HG02840 (cell line): Measurements from ENCODE around the gene CARS1.

Source experiments
- ATAC-seq: cut with Tn5 transposase; IDR thresholded peaks from one replicate; pipeline ENCODE4 v1.9.1; 2021; ENCODE audit warnings: mild to moderate bottlenecking, moderate library complexity, moderate number of reproducible peaks; ENCODE audit not compliant: unreplicated experiment, low FRiP score

The CARS1 gene

DNA sequence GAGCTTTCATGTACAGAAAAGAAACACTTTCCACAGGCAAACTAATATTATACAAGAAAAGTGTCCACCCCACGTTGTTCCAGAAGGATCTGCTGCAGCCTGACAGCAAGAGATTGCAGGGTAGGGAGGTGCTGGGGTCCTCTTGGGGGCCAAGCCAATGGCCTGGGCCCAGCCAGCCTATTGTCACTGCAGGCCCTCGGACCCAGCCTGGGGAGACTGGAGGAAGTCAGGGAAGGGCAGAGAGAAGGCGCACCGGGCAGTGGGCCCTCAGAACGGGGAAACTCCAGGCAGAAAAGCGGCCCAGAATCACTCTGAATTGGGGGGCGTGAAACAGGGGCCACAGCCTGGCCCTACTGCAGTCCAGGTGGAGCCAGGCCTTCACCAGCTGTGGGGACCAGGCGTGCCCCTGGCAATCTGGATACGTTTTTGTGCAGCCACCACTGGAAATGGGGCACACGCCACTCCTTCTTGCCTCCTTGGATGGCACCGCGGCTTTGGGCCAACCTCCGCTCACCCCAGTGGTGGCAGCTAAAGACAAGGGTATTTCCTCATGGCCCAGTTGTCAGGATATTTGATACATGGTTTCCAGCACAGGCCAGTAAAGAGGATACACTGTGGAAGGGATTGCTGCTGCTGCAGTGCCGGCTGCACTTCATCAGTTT, 61.2 kb downstream of the CARS1 start:
- ATAC-seq, result no peak

DNA sequence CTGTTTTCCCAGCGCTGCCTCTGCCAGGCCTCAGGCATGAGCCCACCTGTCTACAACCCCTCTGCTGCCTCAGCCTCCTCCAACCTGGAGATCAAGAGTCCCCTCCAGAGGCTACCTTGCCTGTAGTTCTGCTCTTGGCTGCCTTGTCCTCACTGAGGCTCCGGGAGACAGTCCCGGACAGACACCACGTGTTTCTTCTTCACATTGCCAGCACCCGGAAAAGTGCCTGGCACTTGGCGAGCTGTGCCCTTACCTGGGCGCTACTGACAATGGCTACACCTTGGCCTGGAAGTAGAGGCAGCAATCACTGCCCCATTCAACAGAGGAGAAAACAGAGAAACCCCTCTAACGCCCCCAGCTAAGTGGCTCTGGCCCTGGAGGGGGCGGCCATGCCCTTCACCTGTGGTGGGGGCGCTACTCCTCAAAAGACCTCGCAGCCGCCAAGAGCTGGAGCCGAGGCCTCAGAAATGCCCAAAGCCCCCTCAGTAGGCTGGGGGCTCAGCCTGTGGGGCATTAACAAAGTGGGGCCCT, 62.1 kb downstream of the CARS1 start:
- no peak for ATAC-seq

DNA sequence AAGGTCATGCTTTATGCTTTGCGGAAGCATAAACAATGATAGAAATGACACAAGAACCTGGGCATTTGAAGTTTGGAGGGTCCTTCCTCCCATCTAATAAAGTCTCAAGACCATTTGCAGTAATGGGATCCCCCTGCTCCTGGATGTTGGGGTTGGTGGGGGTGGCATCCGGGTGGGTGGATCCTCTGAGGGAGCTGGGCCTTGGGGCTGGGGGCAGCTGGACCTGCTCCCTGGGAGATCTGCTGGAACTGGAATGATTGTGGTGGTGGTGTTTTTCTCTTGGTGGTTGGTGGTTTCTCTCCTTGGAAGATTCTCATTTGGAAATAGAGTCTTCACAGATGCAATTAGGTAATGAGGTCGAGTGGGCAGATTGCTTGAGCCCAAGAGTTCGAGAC, 62.9 kb downstream of the CARS1 start:
- no peak for ATAC-seq

DNA sequence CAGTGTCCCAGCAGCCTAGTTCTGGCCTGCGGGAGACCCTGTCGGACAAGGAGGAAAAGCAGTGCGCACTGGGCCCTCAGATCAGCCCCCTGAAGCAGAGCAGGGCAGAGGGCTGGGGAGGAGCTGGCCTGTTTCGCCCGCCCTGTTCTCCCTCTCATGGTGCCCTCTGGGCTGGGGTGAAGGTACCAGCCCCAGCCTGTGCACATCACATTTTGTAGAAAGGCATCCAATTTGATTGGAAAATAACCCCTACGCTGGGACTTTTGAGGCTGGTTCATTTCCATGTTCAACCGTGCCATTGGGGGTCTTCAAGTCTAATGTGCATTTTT, 64.3 kb downstream of the CARS1 start:
- ATAC-seq, result no peak

DNA sequence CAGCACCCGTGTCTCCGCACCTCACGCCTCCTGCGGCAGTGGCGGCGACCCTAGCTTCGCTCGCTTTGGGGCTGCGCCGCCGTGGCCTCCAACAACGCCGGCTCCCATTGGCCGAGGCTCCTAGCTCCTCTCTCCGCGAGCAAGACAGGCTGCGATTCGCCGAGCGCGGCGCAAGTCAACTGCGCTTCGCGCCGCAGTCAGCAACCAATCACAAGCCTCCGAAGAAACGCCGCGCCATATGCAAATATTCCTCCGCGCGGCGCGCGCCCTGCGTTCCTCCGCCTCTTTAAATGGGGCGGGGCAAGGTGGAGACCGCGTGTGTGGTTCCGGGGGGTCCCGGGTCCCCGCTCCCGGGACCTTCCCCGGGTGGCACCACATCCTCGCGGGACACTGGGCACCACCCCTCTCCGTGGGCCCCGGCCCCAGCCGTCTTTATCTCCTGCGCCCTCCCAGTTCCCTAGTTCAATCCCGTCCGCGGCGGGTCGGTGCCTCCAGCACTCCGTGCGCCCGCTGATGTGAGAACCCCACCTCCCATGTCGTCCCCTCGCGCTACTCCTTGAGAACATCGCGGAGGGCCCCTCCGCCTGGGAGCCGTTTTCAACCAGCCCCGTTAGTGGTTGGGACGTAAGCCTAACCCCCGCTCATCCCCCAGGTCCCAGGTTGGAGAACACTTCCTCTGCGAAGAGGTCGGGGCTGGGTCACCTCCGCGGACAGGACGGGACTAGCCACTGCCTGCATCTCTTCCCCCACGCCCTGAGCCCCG, 64.8 kb downstream of the CARS1 start, which contains the start of gene NAP1L4:
Gene NAP1L4, minus strand, starts transcription at position 96 of the 763 bp plus-strand sequence. CDS start 13,109 bp downstream, outside the sequence.
- peak; percentile 84 for ATAC-seq

DNA sequence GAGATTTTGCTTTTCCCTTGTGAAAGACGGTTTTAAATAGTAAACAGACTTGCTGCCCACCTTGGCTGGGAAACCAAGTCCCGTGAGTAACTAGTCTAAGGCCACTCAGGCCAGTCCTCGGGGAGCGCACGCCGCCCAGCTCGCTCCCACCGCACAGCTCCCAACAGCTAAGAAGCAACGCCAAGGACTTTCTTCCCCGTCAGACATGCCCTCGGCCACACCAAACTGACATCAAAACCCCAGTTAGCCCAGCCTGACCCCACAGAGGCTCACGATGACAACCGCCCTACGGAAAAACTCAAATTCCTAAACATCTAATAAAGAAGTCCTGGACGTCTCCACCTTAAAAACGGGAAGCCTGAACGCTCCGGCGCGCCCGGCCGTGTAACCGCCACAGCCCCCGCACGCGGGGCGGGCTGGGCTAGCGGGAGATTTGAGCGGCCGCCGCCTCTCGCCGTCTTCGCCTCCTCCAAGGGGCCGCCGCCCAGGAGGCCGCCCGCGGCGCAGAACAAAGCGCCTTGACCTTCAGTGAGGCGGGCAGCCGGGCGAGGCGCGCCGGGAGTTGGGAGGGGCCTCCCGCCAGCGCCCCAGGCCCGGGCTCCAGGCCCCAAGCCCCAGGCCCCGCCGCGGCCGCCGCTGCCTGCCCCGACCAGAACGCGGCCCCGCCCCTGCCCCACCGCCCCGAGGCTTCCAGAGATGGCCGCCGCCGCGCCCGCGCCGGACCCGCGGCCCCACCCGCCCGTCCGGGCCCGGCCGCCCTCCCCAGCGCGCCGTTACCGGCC, 65.6 kb downstream of the CARS1 start:
- peak; percentile 31 for ATAC-seq

DNA sequence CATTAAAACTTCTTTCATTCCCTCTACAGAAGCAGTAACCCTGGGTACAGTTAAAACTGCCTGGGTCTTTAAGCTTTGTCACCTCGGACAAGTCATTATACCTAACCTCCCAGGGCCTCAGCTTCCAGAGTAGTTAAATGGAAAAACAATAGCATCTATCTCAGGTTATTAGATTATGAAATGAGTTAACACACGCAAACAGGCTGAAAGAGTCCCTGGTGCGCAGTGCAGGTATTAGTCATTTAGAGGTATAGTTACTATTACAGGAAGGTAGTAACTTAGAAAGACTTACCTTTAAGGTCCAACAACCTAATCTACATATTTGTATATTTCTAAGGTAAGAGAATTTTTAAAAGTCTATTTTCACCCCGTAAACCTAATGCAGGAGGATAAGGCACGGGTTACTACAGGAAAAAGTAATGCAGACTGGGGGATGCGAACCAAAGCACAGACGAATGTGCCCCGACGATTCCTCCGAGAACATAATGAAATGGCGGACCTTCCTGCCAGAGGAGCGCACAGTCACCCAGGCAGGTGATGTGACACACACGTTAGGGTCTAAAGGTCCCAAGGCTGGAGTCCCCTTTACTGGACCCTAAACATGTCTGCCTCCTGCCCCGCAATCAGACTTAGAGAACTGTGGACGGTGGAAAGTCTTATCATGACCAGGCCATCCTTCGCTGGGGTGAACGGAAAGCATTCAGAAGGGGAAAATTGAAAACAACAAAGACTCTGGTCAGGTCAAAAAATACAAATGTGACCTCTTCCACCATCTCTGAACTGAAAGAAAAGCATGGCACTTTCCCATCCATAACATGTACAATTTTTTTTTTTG, 66.4 kb downstream of the CARS1 start:
- no peak for ATAC-seq

DNA sequence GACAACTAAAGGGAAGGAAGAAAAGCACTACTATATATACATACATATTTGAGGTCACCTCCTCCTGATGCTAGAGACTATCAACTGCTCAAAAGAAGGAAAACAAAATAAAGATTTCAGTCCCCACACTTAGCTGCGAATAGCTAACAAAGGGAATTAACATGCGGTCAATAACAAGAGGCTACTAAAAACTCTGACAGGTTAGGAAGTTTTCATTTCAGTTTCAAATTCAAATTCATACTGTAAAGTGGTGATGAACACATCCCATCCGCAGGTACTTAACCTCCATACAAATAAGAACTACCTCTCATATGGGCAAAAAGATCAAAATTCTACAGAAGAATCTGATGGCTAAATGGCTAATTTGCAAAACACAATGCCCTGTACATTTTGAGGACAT, 67.7 kb downstream of the CARS1 start:
- ATAC-seq, result no peak

DNA sequence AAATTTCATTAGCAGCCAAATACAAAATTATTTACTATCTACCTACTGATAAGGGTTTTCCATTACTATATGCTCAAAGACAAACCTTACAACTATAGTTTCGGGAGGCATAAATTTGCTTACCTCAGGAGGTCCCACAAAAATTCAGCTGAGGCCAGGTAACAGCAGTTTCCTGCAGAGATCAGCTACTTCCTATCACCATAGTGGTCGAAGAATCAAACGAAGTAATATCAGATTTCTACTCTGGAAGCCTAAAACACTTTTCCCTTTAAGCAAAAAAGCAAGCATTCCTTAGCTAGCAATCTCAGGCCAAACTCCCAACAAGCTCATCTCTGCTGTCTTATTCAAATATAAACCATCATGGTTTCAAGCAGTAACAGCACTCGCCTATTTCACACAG, 68.2 kb downstream of the CARS1 start:
- no peak for ATAC-seq

DNA sequence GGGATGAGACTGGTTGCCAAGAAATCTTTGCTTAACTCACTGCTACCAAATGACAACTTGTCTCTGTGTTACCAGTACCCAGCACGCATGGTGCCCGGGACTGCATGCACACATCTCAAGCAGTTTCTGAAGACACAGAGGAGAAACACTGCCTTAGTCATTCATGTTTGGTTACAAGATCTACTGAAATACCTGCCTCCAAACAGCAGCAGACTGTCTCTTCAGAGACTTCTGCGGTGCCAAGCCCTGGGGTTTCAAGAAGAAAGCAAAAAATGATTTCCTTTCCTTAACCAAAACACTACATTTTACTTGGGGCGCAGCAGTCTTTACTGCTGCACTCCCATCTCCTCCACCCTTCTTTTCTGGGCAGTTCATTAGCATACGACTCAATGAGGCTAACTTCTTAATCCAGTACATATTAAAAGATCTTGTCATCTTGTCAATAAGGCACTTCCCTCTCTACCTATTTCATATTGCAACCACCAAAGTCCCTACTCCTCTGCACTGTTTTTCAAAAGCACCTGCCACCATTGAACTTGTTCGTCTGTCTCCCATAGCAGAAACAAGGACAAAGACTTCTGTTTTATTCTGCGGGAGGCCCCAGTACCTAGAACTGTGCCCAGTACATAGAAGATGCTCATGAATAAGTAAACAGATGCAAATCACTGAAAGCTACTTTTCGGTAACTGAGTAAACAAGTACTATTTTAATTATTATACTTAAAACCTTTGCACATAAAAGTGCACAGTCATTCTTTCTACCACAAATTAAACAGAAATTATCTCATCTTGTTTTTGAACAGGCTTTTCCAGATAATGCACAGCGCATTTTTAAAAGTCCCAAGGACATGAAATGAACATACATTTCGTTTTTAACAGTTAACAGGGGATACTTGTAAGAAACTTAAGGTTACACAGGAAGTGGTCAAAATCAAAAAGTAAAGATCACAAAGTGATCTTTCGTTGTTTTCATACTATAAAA, 69.1 kb downstream of the CARS1 start:
- ATAC-seq, result no peak

DNA sequence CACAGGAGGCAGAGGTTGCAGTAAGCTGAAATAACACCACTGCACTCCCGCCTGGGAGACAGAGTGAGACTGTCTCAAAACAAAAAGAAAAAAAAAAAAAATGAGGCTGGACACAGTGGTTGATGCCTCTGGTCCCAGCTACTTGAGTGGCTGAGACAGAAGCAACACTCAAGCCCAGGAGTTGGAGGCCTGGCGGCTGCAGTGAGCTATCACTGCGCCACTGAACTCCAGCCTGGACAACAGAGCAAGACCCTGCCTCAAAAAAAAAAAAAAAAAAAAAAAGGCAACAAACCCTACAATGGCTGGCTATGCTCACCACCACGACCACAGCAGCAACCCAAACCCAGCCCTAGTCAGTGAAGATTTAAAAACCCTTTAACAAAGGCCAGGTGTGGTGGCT, 73.3 kb downstream of the CARS1 start:
- ATAC-seq, result no peak

DNA sequence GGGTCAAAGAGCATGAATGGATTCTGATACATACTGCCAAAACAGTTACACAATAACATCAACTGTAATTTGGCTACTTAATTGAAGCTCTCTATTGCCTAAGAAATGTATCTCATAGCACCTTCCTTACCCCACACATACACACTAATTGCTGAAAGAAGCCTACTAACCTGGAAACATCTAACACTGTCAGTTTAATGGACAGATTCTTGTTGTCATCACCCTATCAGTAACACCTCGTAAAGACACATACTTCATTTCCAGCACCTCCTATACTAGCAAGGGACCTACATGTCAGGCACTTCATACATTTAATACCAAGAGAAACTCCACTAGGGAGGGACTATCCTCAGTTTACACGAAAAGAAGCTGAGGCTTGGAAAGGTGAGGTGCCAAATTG, 75.0 kb downstream of the CARS1 start:
- ATAC-seq, result no peak

DNA sequence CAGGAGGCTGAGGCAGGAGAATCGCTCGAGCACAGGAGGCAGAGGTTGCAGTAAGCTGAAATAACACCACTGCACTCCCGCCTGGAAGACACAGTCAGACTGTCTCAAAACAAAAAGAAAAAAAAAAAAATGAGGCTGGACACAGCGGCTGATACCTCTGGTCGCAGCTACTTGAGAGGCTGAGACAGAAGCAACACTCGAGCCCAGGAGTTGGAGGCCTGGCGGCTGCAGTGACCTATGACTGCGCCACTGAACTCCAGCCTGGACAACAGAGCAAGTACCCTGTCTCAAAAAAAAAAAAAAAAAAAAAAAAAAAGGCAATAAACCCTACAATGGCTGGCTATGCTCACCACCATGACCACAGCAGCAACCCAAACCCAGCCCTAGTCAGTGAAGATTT, 76.1 kb downstream of the CARS1 start:
- ATAC-seq, result no peak

DNA sequence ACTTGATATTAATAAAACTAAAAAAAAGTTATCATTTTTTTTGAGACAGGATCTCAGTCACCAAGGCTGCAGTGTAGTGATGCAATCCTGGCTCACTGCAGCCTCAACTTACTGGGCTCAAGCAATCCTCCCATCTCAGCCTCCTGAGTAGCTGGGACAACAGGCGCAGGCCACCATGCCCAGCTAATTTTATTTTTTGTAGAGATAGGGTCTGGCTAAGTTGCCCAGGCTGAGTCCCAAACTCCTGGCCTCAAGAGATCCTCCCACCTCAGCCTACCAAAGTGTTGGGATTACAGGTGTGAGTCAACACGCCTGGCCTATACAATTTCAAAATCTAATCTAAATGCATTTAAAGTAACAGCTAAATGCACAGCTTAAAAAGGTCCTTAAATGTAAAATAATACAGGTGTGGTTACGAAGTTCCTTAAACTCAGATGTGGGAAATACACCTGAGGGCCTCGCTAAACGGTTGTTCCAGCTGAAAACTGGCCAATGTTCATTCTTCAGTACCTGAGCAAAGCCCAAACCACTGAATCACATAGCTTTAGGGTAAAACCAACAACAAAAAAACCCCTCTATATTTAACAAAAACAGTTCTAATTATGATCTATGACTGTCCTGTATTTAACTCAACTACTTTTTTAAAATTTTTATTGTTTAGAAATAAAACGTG, 76.9 kb downstream of the CARS1 start:
- ATAC-seq, result no peak

DNA sequence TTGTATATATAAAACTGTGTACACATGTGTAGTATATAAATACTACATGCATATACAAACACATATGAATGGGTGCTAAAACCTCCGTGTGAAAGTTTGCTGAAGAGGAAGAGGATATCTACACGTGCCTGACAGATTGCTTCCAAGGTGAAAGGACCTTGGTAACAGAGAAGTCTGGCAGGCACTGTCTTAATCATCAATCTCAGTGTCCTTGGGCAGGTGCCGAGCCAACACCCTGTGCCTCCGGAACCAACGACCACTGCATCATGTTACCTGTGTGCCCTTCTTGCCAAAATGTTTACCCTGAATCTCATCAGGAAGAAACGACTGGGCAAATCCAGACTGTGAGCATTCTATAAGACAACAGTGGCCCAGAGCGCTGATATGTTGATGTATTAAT, 80.1 kb downstream of the CARS1 start:
- no peak for ATAC-seq

DNA sequence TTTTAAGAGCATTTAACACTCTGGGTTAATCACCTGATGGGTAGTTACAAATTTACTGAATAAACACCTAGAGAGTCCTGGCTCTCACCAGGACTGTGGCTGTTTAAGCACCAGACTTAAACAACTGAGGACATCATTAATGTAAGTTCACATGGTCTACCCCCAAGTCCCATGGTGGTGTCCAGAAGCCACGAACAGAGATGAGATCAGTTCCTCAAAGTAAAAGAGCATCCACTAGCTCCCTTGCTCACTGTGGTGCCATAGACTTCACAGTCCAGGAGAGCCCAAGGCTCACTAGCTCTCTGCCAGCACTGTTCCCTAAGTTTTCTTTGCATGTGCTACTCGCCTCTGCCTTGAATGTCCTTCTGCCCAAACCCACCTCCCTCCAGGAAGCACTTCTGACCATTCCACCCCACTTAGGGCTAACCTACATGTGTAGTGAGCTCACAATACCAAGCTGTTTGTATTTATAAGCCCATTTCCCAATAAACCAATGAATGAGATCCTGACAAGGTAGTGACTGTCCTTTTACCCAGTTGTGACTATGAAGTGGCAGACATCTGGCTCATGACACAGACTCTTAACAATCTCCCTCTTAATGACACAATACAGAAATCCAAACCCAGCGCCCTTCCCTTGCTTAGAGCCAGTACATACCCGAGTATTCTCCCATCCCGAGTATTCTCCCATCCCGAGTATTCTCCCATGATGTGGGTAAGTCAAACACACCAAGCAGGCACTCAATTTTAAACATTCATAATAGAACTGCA, 80.7 kb downstream of the CARS1 start:
- ATAC-seq, result no peak

DNA sequence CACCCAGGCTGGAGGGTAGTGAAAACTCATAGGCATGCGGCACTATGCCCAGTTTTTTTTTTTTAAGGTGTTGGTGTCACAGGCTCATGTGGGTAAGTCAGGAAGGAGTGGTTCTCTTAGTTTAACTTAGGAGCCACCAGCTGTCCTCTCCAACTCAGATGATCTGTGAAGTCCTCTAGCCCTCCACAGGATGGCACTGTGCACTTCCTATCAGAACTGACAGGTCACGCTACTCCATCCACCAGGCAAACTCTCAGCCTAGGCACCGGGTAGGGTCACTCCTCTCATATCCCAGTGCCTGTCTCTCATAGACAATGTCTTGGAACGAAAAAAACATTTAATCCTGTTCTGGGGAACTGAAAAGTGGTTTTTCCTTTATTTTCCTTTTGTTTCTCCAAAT, 81.6 kb downstream of the CARS1 start:
- ATAC-seq, result no peak

DNA sequence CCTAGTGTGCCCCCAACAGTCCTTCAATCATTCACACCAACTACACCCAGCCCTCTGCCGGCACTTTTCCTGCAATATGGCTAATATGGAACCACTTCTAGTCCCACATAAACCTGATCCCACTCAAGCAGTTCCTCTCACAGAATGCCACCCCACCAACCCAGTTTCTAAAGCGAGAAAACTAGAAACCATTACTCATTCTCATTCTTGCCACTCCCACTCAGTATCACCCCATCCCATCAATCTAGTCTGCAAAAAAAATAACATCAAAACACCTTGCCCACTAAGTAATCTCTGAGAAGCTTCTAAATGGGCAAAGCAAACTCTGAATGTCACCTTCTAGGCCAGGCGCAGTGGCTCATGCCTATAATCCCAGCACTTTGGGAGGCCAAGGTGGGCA, 83.0 kb downstream of the CARS1 start:
- ATAC-seq, result no peak
